ENCODE measurements around the gene AK4.

The AK4 gene

GRCh38 chr1:65175171-65176055 is 27.4 kb downstream of the AK4 start:
- DNase-seq (ENCODE audit: low read depth in 1 of 2, low spot score in 1 of 2) = no peak

DNA sequence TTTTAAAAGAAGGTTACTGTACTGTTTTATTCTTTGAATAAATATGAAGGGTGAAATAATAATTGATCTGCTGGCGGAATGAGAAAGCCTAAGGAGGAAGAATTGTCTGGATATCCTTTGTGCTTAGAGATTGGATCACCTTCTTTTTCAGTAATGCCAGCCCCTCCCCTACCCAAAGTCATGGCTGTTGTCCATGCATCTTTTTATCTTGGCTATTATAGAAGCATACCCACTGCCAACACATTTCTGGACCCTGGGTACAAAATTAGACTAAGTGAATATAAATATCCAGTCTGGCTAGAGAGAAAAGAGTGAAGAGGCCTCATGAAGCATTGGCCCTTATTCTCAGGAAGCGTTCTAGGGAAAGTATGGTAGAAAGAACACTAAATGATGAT is 28.1 kb downstream of the AK4 start:
- no peak for DNase-seq (ENCODE audit: low read depth in 1 of 2, low spot score in 1 of 2)

- no peak for DNase-seq (ENCODE audit: low read depth in 1 of 2, low spot score in 1 of 2)
Measured at GRCh38 chr1:65176591-65176990, 28.6 kb downstream of the AK4 start.

DNA sequence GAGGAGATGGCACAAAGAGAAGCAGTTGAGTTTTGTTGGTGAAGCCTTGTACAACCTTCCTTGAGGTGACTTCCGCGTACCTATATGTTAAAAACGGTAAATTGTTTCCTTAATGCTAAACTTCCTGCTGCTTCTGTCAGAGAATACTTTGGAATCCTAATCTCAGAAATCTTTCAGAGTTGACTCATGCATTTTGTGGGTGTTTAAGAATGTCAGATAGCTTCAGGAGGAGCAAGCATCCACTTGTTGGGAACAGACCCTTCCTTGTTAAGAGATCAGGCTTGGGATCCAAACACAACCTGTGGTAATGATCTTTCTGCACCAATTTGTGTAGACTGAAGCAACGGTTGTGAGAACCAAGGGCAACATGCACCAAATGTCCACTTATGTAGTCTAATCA is 29.5 kb downstream of the AK4 start:
- DNase-seq (ENCODE audit: low read depth in 1 of 2, low spot score in 1 of 2) = no peak

DNA sequence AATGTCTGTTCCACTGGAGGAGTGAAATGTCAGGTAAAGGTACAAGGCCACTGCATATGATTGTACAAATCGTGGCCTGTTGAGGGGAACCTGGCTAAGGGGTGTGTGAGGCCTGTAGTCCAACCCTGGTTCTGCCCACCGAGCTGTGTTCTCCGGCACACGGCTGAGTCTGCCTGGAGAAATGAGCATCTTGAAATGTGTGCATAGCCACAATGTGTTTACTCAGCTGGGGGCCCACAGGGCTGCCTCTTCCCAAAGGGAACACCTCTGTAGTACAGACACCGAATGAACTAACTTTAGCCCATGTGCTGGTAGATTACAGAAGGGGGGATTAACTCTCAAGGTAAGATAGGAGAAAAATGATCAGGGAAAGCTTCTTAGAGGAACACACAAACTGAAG is 30.2 kb downstream of the AK4 start:
- DNase-seq (ENCODE audit: low read depth in 1 of 2, low spot score in 1 of 2) = no peak

DNA sequence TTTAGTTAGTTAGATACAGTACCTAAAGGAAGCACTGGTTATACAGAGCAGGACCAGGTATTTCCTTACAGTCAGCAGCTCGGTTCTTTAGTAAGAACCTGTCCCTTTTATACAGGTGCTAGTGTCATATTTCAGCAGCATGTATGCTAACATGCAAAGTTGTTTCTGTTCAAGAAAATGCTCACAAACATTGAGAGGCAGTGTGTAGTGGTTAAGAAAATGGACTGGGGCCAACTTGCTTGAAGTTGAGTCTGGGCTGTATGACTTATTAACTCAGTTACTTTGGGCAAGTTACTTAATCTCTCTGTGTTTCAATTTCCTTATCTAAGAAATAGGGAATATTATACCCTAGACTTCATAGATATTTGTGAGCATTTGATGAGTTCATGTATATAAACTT is 31.1 kb downstream of the AK4 start:
- no peak for DNase-seq (ENCODE audit: low read depth in 1 of 2, low spot score in 1 of 2)

GRCh38 chr1:65180977-65181376 is 33.0 kb downstream of the AK4 start:
- no peak for DNase-seq (ENCODE audit: low read depth in 1 of 2, low spot score in 1 of 2)

- DNase-seq (ENCODE audit: low read depth in 1 of 2, low spot score in 1 of 2) = no peak
Measured at GRCh38 chr1:65182658-65183268, 34.8 kb downstream of the AK4 start.

GRCh38 chr1:65189576-65190115 is 41.6 kb downstream of the AK4 start:
- no peak for DNase-seq (ENCODE audit: low read depth in 1 of 2, low spot score in 1 of 2)

GRCh38 chr1:65190229-65190628 is 42.2 kb downstream of the AK4 start:
- DNase-seq (ENCODE audit: low read depth in 1 of 2, low spot score in 1 of 2) = no peak

DNA sequence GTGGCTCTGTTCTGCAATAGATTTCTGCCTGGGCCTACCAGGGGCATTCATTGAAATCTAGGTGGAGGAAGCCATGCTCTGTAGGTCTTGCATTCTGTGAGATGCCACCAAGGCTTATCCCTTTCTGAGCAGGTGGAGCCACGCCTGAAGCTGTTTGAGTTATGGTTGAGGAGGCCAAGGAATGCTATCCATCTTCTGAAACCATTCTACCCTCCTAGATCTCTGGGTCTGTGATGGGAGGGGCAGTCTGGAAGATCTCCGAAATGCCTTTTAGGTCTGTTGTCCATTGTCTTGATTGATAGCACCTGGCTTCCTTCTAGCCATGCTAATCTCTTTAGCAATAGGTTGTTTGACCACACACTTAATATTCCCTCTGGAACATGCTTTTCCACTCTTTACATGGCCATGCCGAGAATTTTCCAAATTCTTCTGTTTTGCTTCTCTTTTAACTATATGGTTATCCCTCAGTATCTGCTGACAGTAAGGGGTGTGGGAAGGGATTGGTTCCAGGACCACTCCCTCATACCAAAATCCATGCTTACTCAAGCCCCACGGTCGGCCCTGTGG is 45.2 kb downstream of the AK4 start:
- no peak for DNase-seq (ENCODE audit: low read depth in 1 of 2, low spot score in 1 of 2)

DNA sequence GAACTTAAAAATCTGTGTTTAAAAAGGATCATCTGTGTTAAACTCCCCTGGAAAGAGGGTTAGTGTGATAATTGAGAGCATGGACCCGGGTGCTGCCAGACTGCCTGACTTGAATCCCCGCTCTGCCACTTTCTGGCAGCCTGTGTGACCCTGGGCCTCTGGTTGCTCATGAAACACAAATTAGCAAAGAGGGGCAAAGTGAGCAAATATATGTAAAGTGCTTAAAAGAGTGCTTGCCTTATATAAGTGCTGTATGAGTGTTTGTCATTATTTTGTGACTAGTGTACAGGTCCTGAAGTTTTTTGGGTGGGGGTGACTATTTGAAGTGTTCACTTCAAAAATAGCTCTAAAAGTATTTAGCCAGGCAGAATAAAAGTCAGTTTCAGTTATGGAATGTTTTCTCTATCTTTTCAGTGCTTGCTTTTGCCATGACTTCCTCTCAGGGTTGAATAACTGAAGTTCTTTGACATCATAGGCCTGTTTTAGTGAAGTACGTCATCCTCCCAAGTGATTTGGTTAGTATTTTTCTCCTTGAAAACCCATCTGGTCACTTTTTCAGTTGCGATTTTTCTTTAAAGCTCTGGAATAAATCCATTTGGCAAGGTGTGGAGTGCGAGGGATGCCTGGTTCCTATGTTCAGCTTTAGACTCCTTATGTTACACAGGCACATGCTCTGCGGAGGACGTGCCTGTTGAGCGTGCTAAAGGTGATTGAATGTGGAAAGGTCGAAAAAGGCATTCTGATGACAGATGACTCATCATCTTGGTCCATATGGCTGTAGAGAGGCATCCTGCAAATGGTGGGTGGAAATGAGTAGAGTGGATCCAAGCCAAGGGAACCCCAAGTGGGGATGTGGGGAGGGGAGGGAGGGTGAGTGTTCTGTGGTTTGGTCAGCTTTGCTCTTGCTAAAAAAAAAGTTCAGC is 47.8 kb downstream of the AK4 start:
- DNase-seq (ENCODE audit: low read depth in 1 of 2, low spot score in 1 of 2) = no peak

DNA sequence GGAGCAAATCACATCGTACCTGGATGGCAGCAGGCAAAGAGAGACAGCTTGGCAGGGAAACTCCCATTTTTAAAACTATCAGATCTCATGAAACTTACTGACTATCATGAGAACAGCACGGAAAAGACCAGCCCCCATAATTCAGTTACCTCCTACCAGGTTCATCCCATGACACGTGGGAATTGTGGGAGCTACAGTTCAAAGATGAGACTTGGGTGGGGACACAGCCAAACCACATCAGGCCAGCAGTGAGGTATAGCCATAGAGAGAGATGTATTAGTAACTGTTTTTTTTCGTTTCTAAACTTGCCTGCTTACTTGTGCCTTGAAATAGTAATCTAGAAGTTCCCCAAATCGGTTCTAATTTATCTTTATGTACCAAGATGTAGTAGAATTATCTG is 48.9 kb downstream of the AK4 start:
- no peak for DNase-seq (ENCODE audit: low read depth in 1 of 2, low spot score in 1 of 2)

GRCh38 chr1:65197636-65198035 is 49.6 kb downstream of the AK4 start:
- no peak for DNase-seq (ENCODE audit: low read depth in 1 of 2, low spot score in 1 of 2)

- DNase-seq (ENCODE audit: low read depth in 1 of 2, low spot score in 1 of 2) = no peak
Measured at GRCh38 chr1:65198096-65198495, 50.1 kb downstream of the AK4 start.

DNA sequence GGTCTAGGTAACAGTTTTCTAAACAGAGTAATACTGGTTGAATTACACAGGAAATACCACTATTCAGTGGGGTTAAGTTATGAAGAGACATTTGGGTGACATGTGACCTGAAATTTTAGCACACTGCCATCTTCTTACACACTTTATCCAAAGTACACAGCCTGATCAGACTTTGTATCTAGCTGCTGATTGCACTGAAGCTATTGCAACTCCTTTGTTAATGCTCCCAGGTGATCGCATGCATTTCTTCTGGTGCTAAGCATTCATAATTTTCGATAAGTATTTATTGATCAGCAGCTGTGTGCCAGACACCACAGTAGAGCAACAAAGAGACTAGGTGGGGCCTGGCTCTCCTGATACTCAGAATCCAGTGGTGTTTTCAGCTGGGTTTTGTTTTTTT is 52.4 kb downstream of the AK4 start:
- no peak for DNase-seq (ENCODE audit: low read depth in 1 of 2, low spot score in 1 of 2)

GRCh38 chr1:65206836-65207235 is 58.8 kb downstream of the AK4 start:
- DNase-seq (ENCODE audit: low read depth in 1 of 2, low spot score in 1 of 2) = no peak

- no peak for DNase-seq (ENCODE audit: low read depth in 1 of 2, low spot score in 1 of 2)
Measured at GRCh38 chr1:65207317-65207716, 59.3 kb downstream of the AK4 start.

DNA sequence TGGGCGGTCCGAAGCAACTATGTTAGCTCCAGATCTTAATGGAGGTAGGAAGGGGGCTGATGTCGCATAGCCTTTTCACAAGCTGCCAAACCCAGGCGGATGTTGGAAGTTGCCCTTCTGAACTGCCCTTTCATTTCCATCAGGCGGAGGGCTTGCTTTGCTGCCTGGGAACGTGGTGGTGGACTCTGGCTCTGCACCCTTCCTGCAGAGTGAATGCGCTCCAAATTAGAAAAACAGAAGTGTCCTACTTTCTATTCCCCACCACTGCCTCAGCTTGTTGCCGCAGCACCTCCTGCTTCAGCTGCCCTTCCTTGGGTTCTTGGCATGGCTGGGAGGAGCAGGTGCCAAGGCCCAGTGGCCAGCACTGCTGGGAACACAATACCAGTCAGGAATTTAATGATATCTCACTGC is 60.6 kb downstream of the AK4 start:
- no peak for DNase-seq (ENCODE audit: low read depth in 1 of 2, low spot score in 1 of 2)

DNA sequence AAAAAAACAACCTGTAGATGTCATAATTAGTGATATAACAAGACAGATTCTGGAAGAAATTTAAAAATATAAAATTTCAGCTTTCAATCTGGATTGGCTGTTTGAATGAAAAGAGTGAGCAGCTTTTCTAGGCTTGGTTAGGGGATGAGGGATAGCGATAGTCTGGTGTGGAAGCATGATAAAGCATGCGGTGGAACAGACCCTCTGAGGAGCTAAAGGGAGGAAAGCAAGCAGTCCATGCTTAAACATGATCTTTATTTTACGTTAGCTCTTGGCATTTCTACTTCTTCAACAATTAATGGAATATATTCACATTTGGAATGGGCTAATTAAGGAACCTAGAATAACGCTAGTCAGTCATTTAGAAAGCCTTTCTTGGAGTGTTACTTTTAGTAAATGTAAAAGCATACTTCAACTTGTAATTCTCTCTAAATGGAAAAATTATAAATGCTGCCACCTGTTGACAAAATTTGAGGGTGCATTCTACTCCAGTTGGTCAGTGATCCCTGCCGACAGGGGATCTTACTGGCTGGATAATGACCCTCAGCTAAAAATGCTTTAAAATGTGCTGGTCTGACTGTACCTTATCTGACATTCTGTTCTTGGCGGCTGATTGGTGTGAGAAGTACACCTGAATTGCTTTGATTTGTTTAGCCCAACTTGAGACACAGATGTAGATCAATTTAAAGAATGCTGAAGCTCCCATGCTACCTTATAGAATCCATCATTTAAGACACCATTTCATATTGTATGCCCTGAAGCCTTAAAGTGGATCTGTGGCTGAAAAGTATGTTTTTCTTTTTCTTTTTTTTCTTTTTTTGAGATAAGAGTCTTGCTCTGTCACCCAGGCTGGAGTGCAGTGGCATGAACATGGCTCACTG is 61.2 kb downstream of the AK4 start:
- DNase-seq (ENCODE audit: low read depth in 1 of 2, low spot score in 1 of 2) = no peak

Measured in activated T-helper 1 cell treated with anti-CD3 and anti-CD28 coated beads, Interleukin-2, amount 50 U/mL, for 16 hours (primary cell).